NCI-H1694 treated with DMSO at 0.1 percent for 48 hours (cell line): ENCODE results near the gene ZNF579.

Source experiments
- DNase-seq: peaks from one replicate; lab custom pipeline; 2025; lab: John Stamatoyannopoulos, UW

The ZNF579 gene, protein sequence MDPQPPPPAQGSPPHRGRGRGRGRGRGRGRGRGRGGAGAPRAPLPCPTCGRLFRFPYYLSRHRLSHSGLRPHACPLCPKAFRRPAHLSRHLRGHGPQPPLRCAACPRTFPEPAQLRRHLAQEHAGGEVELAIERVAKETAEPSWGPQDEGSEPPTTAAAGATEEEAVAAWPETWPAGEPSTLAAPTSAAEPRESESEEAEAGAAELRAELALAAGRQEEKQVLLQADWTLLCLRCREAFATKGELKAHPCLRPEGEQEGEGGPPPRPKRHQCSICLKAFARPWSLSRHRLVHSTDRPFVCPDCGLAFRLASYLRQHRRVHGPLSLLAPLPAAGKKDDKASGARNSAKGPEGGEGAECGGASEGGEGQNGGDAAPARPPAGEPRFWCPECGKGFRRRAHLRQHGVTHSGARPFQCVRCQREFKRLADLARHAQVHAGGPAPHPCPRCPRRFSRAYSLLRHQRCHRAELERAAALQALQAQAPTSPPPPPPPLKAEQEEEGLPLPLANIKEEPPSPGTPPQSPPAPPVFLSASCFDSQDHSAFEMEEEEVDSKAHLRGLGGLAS

DNA sequence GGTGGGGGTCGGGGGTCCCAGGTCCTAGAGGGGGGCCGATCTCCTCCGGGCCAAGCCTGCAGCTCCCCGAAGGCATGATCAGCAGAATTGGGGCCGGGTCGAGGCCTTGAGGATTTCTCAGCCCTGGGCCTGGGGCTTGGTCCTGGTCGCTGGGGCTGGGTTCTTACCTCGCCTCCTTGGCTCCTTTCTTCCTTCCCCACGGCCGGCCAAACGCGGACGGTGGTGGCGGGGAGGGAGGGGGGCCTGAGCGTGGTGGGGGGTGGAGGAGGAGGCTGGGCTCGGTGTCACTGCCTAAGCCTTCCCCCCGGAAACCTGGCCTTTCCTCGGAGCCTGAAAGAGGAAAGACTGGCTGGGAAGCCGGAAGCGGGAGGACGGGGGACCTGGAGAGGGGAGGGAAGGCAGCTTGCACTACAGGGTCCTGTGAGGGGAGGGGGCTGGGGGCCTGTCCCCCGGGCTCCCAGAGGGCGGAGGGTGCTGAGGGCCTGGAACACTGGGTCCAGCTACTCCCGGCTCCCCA is at the start of gene ZNF579:
Gene ZNF579 (minus strand): TSS at position 221 of the 517 bp plus-strand sequence. CDS start 1,209 bp downstream, outside the sequence.
- DNase-seq = peak; percentile 83

DNA sequence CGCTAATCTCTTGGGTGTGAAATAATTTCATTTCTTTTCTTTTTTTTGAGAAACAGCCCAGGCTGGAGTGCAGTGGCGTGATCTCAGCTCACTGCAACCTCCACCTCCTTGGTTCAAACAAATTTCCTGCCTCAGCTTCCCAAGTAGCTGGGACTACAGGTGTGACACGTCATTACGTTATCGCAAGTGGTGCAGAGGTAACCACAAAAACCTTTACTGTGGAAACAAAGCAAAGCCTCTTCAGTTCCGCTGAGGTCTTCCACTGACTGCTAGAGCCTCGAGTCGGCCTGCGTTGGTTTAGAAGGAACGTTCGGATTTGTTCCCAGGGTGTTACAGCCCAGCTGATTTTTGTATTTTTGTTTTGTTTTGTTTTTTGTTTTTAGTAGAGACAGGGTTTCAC is 45.7 kb upstream of the ZNF579 start:
- DNase-seq = no peak

DNA sequence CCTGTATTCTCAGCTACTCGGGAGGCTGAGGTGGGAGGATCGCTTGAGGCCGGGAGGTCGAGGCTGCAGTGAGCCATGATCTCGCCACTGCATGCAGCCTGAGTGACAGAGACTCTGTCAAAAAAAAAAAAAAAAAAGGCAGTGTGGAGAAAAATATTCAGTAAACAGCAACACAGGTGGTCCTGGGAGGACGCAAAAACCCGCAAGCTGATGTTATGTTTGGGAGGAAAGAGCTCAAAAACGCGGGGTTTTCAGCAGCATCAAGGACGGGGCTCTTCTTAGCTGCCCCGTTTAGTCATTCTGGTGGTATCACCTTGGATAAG is 44.3 kb upstream of the ZNF579 start:
- DNase-seq = no peak

DNA sequence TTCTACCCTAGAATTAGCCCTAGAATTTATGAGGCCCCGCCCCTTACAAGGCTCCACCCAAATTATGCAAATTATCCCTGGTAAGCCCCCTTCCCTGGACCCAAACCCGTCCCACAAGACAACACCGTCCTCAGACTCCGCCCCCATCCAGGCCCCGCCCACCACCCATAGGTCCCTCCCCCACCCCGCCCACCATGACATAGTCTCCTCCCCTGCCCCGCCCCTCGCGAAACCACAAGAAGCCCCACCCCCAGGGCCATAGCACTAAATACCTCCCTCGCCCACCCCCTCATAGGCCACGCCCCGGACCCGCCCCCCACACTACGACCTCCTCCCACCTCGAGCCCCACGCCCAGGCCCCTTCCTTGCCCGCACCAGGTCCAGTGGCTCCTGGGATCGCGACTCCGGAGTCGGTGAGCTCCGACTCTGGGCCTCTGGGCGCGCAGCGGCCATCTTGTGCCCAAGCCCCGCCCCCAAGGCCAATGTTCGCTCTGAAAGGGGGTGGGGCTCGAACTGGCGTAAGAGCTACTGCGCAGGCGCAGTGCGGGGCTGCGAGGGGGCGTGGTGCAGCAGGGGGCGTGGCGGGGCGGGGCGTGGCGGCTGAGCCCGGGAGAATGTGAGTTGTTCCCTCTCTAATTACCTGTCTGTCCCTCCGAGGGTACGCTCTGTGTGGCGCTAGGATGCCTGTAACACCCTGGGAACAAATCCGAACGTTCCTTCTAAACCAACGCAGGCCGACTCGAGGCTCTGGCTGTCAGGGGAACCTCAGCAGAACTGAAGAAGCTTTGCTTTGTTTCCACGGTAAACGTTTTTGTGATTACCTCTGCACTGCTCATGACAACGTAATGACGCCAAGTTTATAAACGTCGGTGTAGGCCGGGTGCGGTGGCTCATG is 43.7 kb upstream of the ZNF579 start, which contains the start of gene ZNF784:
Gene ZNF784 (minus strand): TSS at position 458 of the 895 bp plus-strand sequence. CDS start 5 bp downstream, at position 453.
- peak; percentile 84 for DNase-seq

DNA sequence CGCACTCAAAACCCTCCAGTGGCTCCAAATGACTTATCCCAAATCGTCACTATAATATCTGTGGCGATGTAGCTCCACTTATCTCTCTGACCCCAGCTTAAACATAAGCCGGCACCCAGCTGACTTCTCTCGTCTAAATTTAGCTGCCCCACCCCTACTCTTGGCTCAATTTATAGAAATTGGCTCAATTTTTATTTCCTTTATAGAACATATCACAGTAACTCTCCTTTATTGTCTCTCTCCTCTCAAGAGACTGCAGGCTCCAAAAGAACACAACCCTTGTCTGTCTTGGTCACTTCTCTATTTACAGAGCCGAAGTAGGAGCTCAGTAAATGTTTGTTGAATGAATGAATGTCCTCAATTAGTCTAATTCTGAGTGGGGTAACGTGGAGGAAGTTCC is 42.9 kb upstream of the ZNF579 start:
- no peak for DNase-seq

DNA sequence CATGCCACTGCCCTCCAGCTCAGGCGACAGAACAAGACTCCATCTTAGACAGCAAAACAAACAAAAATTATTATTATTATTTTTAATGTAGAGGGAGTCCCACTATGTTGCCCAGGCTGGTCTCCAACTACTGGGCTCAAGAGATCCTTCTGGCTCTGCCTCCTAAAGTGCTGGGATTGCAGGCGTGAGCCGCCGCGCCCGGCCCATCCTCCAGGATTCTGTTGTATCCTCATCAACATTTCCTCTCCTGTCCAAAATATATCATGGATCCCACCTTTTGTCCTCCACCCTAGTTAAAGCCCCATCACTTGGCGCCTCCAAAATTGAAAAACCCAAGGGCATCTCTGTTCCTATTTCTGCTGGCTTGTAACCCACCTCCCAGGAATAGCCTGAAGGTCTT is 42.5 kb upstream of the ZNF579 start:
- DNase-seq = no peak

DNA sequence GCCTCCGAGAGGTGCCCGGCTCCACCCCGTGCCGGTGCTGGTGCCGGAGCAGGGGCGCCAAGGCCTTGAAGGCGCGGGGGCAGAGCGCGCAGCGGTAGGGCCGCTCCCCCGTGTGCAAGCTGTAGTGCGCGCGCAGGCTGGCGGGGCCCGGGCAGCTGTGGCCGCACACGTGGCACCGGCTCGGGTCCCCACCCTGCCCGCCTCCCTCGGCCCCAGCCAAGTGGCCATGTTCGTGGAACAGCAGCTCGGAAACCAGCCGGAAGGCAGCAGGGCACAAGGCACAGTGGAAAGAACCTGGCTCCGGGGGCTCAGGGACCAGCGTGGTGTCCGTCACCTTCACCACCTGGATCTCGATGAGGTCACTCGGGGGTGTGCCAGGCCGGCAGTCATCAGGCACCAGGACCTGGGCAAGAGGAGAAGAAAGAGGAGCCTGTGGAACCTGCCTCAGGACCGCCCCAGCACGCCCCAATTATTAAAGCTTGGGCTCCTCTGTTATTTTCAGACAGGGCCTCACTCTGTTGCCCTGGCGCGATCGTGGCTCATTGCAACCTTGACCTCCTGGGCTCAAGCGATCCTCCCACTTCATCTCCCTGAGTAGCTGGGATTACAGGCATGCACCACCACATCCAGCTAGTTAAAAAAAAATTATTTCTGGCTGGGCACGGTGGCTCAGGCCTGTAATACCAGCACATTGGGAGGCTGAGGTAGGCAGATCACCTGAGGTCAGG is 41.8 kb upstream of the ZNF579 start:
- DNase-seq = no peak

DNA sequence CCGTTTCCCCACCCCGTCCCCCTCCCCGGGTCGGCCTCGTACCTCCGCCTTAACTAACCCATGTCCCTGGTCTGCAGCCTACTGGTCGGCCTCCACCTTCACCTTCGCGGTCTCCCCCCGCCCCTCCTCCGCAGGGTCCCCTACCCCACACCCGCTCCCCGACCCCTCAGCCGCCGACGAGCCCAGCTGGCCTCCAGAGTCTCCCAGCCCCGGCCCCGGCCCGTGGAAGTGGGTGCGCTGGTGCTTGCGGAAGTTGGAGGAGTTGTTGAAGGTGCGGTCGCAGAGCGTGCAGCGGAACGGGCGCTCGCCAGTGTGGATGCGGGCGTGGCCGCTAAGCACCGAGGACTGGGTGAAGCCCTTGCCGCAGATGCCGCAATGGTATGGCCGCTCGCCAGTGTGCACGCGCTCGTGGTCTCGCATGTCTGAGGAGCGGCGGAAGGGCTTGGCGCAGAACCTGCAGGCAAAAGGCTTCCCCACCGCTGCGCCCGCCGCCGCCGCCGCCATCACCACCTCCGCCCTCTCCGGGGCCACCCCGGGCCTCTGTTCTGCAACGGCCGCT is 41.1 kb upstream of the ZNF579 start:
- DNase-seq = no peak

DNA sequence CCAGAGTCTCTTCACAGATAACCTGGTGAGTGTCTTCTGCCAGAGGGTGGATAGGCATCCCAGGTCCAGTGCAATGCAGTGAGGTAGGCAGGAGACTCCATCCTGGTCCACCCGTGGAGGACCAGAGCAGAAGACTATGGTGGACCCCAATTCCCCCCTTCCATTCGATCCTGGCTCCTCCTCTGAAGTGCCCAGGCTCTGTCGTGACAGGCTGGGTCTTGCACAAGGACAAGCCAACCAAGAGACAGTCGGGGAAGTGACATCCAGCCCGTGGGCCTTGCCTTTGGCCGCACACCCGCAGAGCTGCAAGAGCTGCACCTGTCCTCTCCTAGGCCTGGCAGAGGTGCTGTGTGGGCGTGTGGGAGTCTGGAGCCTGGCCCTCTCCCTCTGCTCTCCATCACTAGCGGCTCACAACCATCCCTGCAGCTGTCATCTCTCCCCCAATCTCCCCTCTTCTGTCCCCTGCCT is 40.6 kb upstream of the ZNF579 start:
- no peak for DNase-seq

DNA sequence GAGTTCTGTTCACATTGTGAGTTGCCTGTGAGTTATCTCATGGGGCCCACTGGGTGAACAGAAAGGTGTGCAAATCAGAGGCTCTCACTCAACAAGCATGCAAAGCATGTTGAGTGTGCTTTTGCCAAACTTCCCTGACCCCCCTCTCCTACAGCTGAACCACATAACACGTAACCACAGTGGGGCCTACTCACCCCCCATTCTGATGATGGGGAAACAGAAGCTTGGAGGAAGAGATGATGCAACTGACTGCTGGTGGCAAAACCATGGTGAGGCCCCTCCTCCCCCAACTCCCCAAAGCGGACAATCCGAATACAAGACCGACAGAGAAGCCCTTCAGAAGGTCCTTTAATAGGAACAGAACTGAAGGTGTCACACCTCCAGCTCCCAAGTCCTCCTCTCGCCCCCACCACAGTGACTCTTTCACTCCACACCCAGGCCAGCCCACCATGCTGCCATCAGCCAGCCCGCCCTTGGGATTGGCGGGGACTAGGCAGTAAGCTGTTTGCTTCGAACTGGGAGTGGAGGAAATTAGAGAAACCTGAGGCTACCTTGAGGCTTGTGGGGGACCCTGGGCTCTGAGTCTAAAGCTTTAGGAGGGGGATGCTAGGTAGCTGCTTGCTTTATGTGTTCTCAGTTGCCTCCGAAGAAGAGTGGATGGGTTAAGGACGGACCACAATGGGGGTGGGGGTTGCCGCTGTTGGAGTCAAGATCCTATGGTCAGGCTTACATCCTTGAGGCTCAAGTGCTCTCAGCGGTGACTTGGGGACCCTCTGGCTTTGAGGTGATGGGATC is 40.0 kb upstream of the ZNF579 start:
- no peak for DNase-seq

DNA sequence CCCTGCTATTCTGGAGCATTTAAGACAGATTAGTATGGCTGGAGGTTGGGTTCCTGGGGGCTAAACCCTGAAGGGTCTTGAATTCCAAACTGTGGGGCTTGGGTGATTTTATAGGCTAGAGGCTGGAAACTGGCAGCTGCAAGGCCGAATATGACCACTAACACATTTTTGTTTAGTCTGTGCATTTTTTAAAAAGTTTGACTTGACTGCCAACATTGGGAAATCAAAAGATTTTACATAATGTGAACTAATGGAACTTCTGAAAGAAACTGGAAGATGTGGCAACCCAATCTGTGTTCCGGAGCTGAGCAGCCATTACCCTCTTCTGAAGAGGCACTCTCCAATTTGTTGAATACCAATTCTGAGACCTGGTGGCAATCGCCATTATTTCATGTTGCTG is 38.6 kb upstream of the ZNF579 start:
- DNase-seq = no peak

DNA sequence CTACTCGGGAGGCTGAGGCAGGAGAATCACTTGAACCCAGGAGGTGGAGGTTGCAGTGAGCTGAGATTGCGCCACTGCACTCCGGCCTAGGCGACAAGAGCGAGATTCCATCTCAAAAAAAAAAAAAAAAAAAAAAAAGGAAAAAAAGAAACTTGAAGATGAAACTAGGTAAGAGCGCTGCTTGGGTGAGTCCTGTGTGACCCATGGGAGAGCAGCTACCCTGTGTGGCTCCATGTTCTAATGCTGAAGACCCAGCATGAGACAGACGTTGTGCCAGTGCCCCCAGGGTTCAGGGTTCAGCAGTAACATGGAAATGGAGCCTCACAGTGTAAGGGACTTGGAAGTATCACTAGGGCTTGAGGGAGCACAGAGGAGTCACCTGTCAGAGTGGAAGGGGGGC is 37.8 kb upstream of the ZNF579 start:
- DNase-seq = no peak

DNA sequence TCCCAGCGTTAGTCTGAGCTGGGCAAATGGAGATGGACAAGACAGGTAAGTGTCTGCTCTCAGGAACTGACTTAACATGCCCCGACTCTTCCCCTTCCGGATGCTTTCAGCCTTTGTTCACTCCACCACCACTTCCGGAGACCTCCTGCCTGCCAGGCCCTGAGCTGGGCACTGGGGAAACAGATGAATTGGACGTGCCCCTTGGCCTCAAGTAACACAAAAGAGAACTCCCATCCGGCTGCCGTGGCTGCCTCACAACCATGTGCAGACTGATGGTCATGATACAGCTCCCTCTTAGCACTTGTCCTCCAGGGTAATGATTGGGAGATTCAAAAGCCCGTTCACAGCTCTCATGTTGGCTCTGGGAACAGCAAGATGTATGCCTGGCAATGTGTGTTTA is 36.8 kb upstream of the ZNF579 start:
- DNase-seq = no peak

DNA sequence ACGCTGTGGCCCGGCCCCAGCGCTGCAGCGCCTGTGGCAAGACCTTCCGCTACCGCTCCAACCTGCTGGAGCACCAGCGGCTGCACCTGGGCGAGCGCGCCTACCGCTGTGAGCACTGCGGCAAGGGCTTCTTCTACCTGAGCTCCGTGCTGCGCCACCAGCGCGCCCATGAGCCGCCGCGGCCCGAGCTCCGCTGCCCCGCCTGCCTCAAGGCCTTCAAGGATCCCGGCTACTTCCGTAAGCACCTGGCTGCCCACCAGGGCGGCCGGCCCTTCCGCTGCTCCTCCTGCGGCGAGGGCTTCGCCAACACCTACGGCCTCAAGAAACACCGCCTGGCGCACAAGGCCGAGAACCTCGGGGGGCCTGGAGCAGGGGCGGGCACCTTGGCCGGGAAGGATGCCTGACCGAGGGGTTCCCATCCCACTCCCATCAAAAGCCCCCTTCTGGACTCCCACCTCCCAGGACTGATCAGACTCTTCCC is 35.8 kb upstream of the ZNF579 start:
- DNase-seq = no peak

DNA sequence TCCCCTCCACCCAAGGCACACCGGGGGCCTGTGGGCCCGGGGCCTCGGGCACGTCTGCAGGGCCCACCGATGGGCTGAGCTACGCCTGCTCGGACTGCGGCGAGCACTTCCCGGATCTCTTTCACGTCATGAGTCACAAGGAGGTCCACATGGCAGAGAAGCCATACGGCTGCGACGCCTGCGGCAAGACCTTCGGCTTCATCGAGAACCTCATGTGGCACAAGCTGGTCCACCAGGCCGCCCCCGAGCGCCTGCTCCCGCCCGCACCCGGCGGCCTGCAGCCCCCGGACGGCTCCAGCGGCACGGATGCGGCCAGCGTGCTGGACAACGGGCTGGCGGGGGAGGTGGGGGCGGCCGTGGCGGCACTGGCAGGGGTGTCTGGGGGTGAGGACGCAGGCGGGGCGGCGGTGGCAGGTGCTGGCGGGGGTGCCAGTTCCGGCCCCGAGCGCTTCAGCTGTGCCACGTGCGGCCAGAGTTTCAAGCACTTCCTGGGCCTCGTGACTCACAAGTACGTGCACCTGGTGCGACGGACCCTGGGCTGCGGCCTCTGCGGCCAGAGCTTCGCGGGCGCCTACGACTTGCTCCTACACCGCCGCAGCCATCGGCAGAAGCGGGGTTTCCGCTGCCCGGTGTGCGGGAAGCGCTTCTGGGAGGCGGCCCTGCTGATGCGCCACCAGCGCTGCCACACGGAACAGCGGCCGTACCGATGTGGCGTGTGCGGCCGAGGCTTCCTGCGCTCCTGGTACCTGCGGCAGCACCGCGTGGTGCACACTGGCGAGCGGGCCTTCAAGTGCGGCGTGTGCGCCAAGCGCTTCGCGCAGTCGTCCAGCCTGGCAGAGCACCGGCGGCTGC is 35.1 kb upstream of the ZNF579 start:
- no peak for DNase-seq

DNA sequence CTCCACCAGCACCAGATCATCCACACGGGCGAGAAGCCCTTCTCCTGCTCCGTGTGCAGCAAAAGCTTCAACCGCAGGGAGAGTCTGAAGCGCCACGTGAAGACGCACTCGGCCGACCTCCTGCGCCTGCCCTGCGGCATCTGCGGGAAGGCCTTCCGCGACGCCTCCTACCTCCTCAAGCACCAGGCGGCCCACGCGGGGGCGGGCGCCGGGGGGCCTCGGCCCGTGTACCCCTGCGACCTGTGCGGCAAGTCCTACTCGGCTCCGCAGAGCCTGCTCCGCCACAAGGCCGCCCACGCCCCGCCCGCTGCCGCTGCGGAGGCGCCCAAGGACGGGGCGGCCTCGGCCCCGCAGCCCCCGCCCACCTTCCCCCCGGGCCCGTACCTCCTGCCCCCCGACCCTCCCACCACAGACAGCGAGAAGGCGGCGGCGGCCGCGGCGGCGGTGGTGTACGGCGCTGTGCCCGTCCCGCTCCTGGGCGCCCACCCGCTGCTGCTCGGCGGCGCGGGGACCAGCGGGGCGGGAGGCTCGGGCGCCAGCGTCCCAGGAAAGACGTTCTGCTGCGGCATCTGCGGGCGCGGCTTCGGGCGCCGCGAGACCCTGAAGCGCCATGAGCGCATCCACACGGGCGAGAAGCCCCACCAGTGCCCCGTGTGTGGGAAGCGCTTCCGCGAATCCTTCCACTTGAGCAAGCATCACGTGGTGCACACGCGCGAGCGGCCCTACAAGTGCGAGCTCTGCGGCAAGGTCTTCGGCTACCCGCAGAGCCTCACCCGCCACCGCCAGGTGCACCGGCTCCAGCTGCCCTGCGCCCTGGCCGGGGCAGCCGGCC is 34.3 kb upstream of the ZNF579 start:
- DNase-seq = no peak

DNA sequence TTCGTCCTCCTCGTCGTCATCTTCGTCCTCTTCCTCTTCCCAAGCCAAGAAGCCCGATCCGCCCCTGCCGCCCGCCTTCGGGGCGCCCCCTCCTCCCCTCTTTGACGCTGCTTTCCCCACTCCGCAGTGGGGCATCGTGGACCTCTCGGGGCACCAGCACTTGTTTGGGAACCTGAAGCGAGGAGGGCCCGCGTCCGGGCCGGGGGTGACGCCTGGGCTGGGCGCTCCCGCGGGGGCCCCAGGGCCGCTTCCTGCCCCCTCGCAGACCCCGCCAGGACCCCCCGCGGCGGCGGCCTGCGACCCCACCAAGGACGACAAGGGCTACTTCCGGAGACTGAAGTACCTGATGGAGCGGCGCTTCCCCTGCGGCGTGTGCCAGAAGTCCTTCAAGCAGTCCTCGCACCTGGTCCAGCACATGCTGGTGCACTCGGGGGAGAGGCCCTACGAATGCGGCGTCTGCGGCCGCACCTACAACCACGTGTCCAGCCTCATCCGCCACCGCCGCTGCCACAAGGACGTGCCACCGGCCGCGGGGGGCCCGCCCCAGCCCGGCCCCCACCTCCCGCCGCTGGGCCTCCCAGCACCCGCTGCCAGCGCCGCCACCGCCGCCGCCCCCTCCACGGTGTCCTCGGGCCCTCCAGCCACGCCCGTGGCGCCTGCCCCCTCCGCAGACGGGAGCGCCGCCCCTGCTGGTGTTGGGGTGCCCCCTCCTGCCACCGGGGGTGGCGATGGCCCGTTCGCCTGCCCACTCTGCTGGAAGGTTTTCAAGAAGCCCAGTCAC is 33.5 kb upstream of the ZNF579 start:
- no peak for DNase-seq

DNA sequence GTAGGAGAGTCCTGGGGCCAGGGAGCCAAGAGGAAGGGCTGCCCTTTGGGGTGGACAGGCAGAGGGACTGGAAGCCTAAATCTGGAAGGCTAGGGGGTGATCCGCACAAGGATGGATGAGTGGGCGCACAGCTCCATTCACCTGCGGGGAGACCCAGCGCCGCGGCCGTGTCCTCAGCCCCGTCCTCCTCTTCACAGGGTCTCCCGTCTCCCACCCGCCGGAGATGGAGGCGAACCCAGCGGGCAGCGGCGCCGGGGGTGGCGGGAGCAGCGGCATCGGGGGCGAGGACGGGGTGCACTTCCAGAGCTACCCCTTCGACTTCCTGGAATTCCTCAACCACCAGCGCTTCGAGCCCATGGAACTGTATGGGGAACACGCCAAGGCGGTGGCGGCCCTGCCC is 32.7 kb upstream of the ZNF579 start:
- no peak for DNase-seq
